Measurements from ENCODE around the gene RING1.

RING1 gene

GRCh38 chr6:33175436-33176069 lies 32.7 kb upstream of the RING1 start:
- no peak overlapping the region for H3K4me3 ChIP-seq (ENCODE audit: low read depth, low read length)
- no peak for DNase-seq (ENCODE audit: low read depth)
- TF ChIP-seq CTCF (IDR thresholded peaks at IDR 0.05; ENCODE audit: low read depth, low read length) (no peak), MYC (IDR thresholded peaks at IDR 0.05; ENCODE audit: low read depth, low read length) (no peak), MAX (IDR thresholded peaks at IDR 0.05; ENCODE audit: low read depth, low read length) (no peak), POLR2A (IDR thresholded peaks at IDR 0.05; ENCODE audit: extremely low read depth, insufficient read length) (no peak)

GRCh38 chr6:33176906-33177305 lies 31.4 kb upstream of the RING1 start:
- H3K4me3 ChIP-seq (ENCODE audit: low read depth, low read length), result no peak overlapping the region
- no peak for DNase-seq (ENCODE audit: low read depth)
- TF ChIP-seq POLR2A (IDR thresholded peaks at IDR 0.05; ENCODE audit: extremely low read depth, insufficient read length) (no peak), CTCF (IDR thresholded peaks at IDR 0.05; ENCODE audit: low read depth, low read length) (no peak), MYC (IDR thresholded peaks at IDR 0.05; ENCODE audit: low read depth, low read length) (no peak), MAX (IDR thresholded peaks at IDR 0.05; ENCODE audit: low read depth, low read length) (no peak)

- DNase-seq (ENCODE audit: low read depth), result no peak
- TF ChIP-seq MYC (IDR thresholded peaks at IDR 0.05; ENCODE audit: low read depth, low read length), result no peak
- no peak for TF ChIP-seq POLR2A (IDR thresholded peaks at IDR 0.05; ENCODE audit: extremely low read depth, insufficient read length)
- TF ChIP-seq CTCF (IDR thresholded peaks at IDR 0.05; ENCODE audit: low read depth, low read length), result no peak
- no peak for TF ChIP-seq MAX (IDR thresholded peaks at IDR 0.05; ENCODE audit: low read depth, low read length)
- H3K4me3 ChIP-seq (ENCODE audit: low read depth, low read length), result no peak overlapping the region
Measured at GRCh38 chr6:33177552-33178446, 30.5 kb upstream of the RING1 start.

GRCh38 chr6:33178755-33179475 lies 29.4 kb upstream of the RING1 start:
- no peak overlapping the region for H3K4me3 ChIP-seq (ENCODE audit: low read depth, low read length)
- TF ChIP-seq POLR2A (IDR thresholded peaks at IDR 0.05; ENCODE audit: extremely low read depth, insufficient read length) (no peak), MAX (IDR thresholded peaks at IDR 0.05; ENCODE audit: low read depth, low read length) (no peak)
- DNase-seq (ENCODE audit: low read depth), result no peak

- no peak for TF ChIP-seq CTCF (IDR thresholded peaks at IDR 0.05; ENCODE audit: low read depth, low read length)
- TF ChIP-seq POLR2A (IDR thresholded peaks at IDR 0.05; ENCODE audit: extremely low read depth, insufficient read length), result no peak
- TF ChIP-seq MAX (IDR thresholded peaks at IDR 0.05; ENCODE audit: low read depth, low read length), result no peak
- no peak for TF ChIP-seq MYC (IDR thresholded peaks at IDR 0.05; ENCODE audit: low read depth, low read length)
- DNase-seq (ENCODE audit: low read depth), result no peak
- H3K4me3 ChIP-seq (ENCODE audit: low read depth, low read length), result no peak overlapping the region
Measured at GRCh38 chr6:33181141-33181540, 27.2 kb upstream of the RING1 start.

All from NB4 (cell line).